Umbilical cord (tissue), 2 donors: Measurements from ENCODE around the gene RABGAP1. TPM values are rescaled to one million over a fixed set of nuclear protein-coding genes. Genes with fewer than 3 reads are reported as not detected.

Experiments
- DNase-seq: peaks from one replicate; pipeline ENCODE4 v3.0.0-alpha.2; 2015; ENCODE audit warnings: low spot score
- total RNA-seq: library from RNA; depleted of rRNA; stranded (reverse); fragments of >200 nt; gene quantifications from one replicate; pipeline ENCODE4 v1.2.3, GENCODE V29; 2014; ENCODE audit warnings: low replicate concordance; ENCODE audit not compliant: insufficient read depth

Gene RABGAP1
- total RNA-seq, 1 donor from 2014 or later, result 226 TPM

GRCh38 chr9:123111427-123112014, 170.7 kb downstream of the RABGAP1 start:
- no peak for DNase-seq

GRCh38 chr9:123112015-123112975, 171.5 kb downstream of the RABGAP1 start:
- no peak for DNase-seq

- DNase-seq, result no peak
Measured at GRCh38 chr9:123113185-123113584, 172.4 kb downstream of the RABGAP1 start.

GRCh38 chr9:123115146-123115913, 174.5 kb downstream of the RABGAP1 start:
- DNase-seq, result no peak

GRCh38 chr9:123116036-123116435, 175.2 kb downstream of the RABGAP1 start:
- DNase-seq, result no peak

GRCh38 chr9:123119566-123119965, 178.7 kb downstream of the RABGAP1 start:
- DNase-seq, result no peak

GRCh38 chr9:123120131-123120530, 179.3 kb downstream of the RABGAP1 start:
- DNase-seq, result no peak

- DNase-seq, result no peak
Measured at GRCh38 chr9:123120953-123121352, 180.1 kb downstream of the RABGAP1 start.

GRCh38 chr9:123121457-123121856, 180.6 kb downstream of the RABGAP1 start:
- no peak for DNase-seq

- no peak for DNase-seq
Measured at GRCh38 chr9:123127512-123128075, 186.8 kb downstream of the RABGAP1 start.

GRCh38 chr9:123128591-123128990, 187.8 kb downstream of the RABGAP1 start:
- no peak for DNase-seq

- DNase-seq, result no peak
Measured at GRCh38 chr9:123129423-123129822, 188.6 kb downstream of the RABGAP1 start.

- no peak for DNase-seq
Measured at GRCh38 chr9:123131258-123131657, 190.4 kb downstream of the RABGAP1 start.

GRCh38 chr9:123131993-123132392, 191.2 kb downstream of the RABGAP1 start:
- no peak for DNase-seq

GRCh38 chr9:123132696-123133095, 191.9 kb downstream of the RABGAP1 start:
- DNase-seq, result no peak

GRCh38 chr9:123135430-123135829, 194.6 kb downstream of the RABGAP1 start:
- no peak for DNase-seq

- no peak for DNase-seq
Measured at GRCh38 chr9:123138163-123138562, 197.3 kb downstream of the RABGAP1 start.

GRCh38 chr9:123149067-123149466, 208.2 kb downstream of the RABGAP1 start:
- DNase-seq, result no peak

- DNase-seq, result no peak
Measured at GRCh38 chr9:123150708-123151503, 210.1 kb downstream of the RABGAP1 start.
